UCSD-AML1 (cell line): ENCODE data around the gene COL1A1.

ENCODE experiments used
- DNase-seq: peaks from one replicate; lab custom pipeline; 2025; ENCODE audit not compliant: unreplicated experiment; lab: John Stamatoyannopoulos, UW

The COL1A1 gene

GRCh38 chr17:50187751-50188530 lies 13.5 kb downstream of the COL1A1 start:
- DNase-seq: no peak

- DNase-seq: no peak
Measured at GRCh38 chr17:50187394-50187725, 14.1 kb downstream of the COL1A1 start.

GRCh38 chr17:50186661-50187393 lies 14.6 kb downstream of the COL1A1 start:
- DNase-seq: no peak

GRCh38 chr17:50185631-50186471 lies 15.6 kb downstream of the COL1A1 start:
- no peak for DNase-seq

- DNase-seq: no peak
Measured at GRCh38 chr17:50184611-50185398, 16.6 kb downstream of the COL1A1 start.

- DNase-seq: no peak
Measured at GRCh38 chr17:50184064-50184463, 17.4 kb downstream of the COL1A1 start.

GRCh38 chr17:50183421-50183994 lies 17.9 kb downstream of the COL1A1 start:
- no peak for DNase-seq

GRCh38 chr17:50182783-50183420 lies 18.5 kb downstream of the COL1A1 start:
- DNase-seq: no peak

GRCh38 chr17:50181591-50182560 lies 19.6 kb downstream of the COL1A1 start:
- no peak for DNase-seq

- no peak for DNase-seq
Measured at GRCh38 chr17:50181144-50181543, 20.3 kb downstream of the COL1A1 start.

- no peak for DNase-seq
Measured at GRCh38 chr17:50180620-50181019, 20.8 kb downstream of the COL1A1 start.

- no peak for DNase-seq
Measured at GRCh38 chr17:50180111-50180510, 21.3 kb downstream of the COL1A1 start.

- DNase-seq: peak; percentile 68
Measured at GRCh38 chr17:50177983-50178834, 23.2 kb downstream of the COL1A1 start.

GRCh38 chr17:50177476-50177875 lies 24.0 kb downstream of the COL1A1 start:
- DNase-seq: no peak

GRCh38 chr17:50176559-50177357 lies 24.7 kb downstream of the COL1A1 start:
- DNase-seq: no peak

GRCh38 chr17:50175035-50175807 lies 26.2 kb downstream of the COL1A1 start:
- DNase-seq: no peak
